Right lobe of liver (tissue), 6 donors: Measurements from ENCODE around the gene MGAT4C. TPM values are rescaled to one million over a fixed set of nuclear protein-coding genes. Genes with fewer than 3 reads are reported as not detected.

ENCODE experiments used
- ATAC-seq, 4 donors: fragments of 200-7000 bp; cut with Tn5 transposase; one replicate each; pipeline ENCODE4 v1.9.1; 2020; ENCODE audit warnings: mild to moderate bottlenecking in 4 of 4, moderate library complexity in 4 of 4
- DNase-seq, 3 donors: peaks; one replicate each; pipeline ENCODE4 v3.0.0-alpha.2; 2020
- H3K27ac ChIP-seq, 3 donors: fragments of 200-600 bp; one replicate each; pipeline ENCODE4 v1.8.0; 2022
- H3K27me3 ChIP-seq, 2 donors: fragments of 200-600 bp; one replicate each; pipeline ENCODE4 v1.8.0; 2022
- H3K36me3 ChIP-seq, 4 donors: fragments of 200-600 bp; sonication (generic) in 1 of 4; one replicate each; pipeline versions ENCODE4 v1.5.1 to v1.8.0; 2017 to 2022; ENCODE audit warnings: control low read depth in 1 of 4
- H3K4me1 ChIP-seq, 4 donors: fragments of 200-600 bp; sonication (generic) in 1 of 4; one replicate each; pipeline versions ENCODE4 v1.5.1 to v1.8.0; 2017 to 2022; ENCODE audit warnings: control low read depth in 1 of 4
- H3K4me3 ChIP-seq, 3 donors: fragments of 200-600 bp; one replicate each; pipeline ENCODE4 v1.8.0; 2022
- H3K9me3 ChIP-seq, 4 donors: fragments of 200-600 bp; sonication (generic) in 1 of 4; one replicate each; pipeline versions ENCODE4 v1.5.1 to v1.8.0; 2017 to 2022; ENCODE audit warnings: control low read depth in 1 of 4
- CTCF ChIP-seq, 4 donors: fragments of 200-600 bp in 3 of 4; fragments of 450-650 bp in 1 of 4; IDR thresholded peaks; one replicate each; pipeline versions ENCODE4 v1.5.1 to v1.8.0; 2016 to 2022; ENCODE audit warnings: antibody characterized with exemption in 4 of 4, mild to moderate bottlenecking in 2 of 4
- POLR2A ChIP-seq: fragments of 450-650 bp; IDR thresholded peaks from one replicate; pipeline ENCODE4 v1.6.1; 2017; ENCODE audit warnings: antibody characterized with exemption, mild to moderate bottlenecking
- whole genome bisulfite sequencing: methylation state at CpG from one replicate; pipeline ENCODE4 v1.1.6; 2018; ENCODE audit warnings: low coverage, low lambda C conversion rate; ENCODE audit not compliant: insufficient coverage; ENCODE audit errors: missing lambda C conversion rate; 5-methylcytosine and 5-hydroxymethylcytosine counted together
- intact Hi-C, 2 donors: fragments of 100-400 bp; cut with DNase I; formaldehyde crosslinking; loops; one replicate each; pipeline versions ENCODE4 v1.11.2 to v1.14.1; 2022
- total RNA-seq, 6 experiments: library from RNA; depleted of rRNA in 2 of 6; stranded (reverse); fragments of >200 nt in 2 of 6; fragmentation: NEBNext Ultra II Directional in 3 of 6; extraction: Animal tissue kit (Norgen Biotek cat#: 25700) in 3 of 6; gene quantifications; one replicate each; pipeline versions ENCODE4 v1.1.0 to v1.2.4, GENCODE V29; 2016 to 2023
- donor health status: DM: no; HTN: yes; CAD: no.
- donor health status: DM: no; HTN: no; CAD: no.
- donor health status: DM: no; HTN: no; CAD: no.
- donor health status: DM: no; HTN: yes; CAD: no.
- donor health status: DM: no; HTN: yes; CAD: no.

MGAT4C gene
- total RNA-seq, 6 experiments from 2014 or later = 0.06 to 0.55 (median 0.07) TPM; not detected in 1

- DNase-seq = no peak
- Histone ChIP-seq H3K9me3 (no peaks in the 10 kb centered on the region), H3K4me1 (no peaks in the 10 kb centered on the region), H3K4me3 (no peak overlapping the region), H3K27ac (no peak overlapping the region), H3K36me3 (no peaks in the 10 kb centered on the region), H3K27me3 (no peaks in the 10 kb centered on the region)
- TF ChIP-seq POLR2A (no peak), CTCF (IDR thresholded peaks at IDR 0.05) (no peak)
- intact Hi-C loops = no loop called here
- no peak for ATAC-seq
- 71% methylated on average over 1 of the region's 1 CpG for WGBS
Measured at GRCh38 chr12:86188226-86188625, 68.0 kb downstream of the MGAT4C start.

GRCh38 chr12:86186449-86186848, 69.7 kb downstream of the MGAT4C start:
- ATAC-seq (no peak), DNase-seq (no peak)
- no peak overlapping the region for H3K27ac ChIP-seq
- intact Hi-C loops = no loop called here
- TF ChIP-seq POLR2A = no peak
- TF ChIP-seq CTCF (IDR thresholded peaks at IDR 0.05) = no peak
- no peaks in the 10 kb centered on the region for H3K36me3 ChIP-seq
- no peak overlapping the region for H3K4me3 ChIP-seq
- H3K9me3 ChIP-seq = no peaks in the 10 kb centered on the region
- H3K27me3 ChIP-seq = no peaks in the 10 kb centered on the region
- no peaks in the 10 kb centered on the region for H3K4me1 ChIP-seq
- 50% methylated on average over 2 of the region's 2 CpGs for WGBS

- Histone ChIP-seq H3K36me3 (no peaks in the 10 kb centered on the region), H3K4me3 (no peak overlapping the region), H3K27me3 (no peaks in the 10 kb centered on the region), H3K9me3 (no peaks in the 10 kb centered on the region), H3K27ac (no peak overlapping the region), H3K4me1 (no peaks in the 10 kb centered on the region)
- intact Hi-C loops = no loop called here
- ATAC-seq = no peak
- TF ChIP-seq CTCF (IDR thresholded peaks at IDR 0.05) (no peak), POLR2A (no peak)
- WGBS = 60% methylated on average over 1 of the region's 1 CpG
- DNase-seq = no peak
Measured at GRCh38 chr12:86179855-86180254, 76.3 kb downstream of the MGAT4C start.

GRCh38 chr12:86174188-86174587, 82.0 kb downstream of the MGAT4C start:
- Histone ChIP-seq H3K27ac (no peak overlapping the region), H3K9me3 (no peaks in the 10 kb centered on the region), H3K27me3 (no peaks in the 10 kb centered on the region), H3K4me1 (no peaks in the 10 kb centered on the region), H3K4me3 (no peak overlapping the region), H3K36me3 (no peaks in the 10 kb centered on the region)
- TF ChIP-seq POLR2A (no peak), CTCF (IDR thresholded peaks at IDR 0.05) (no peak)
- DNase-seq (no peak), ATAC-seq (no peak)
- WGBS = 66% methylated on average over 2 of the region's 2 CpGs
- intact Hi-C loops = no loop called here

GRCh38 chr12:86172913-86173443, 83.2 kb downstream of the MGAT4C start:
- Histone ChIP-seq H3K9me3 (no peaks in the 10 kb centered on the region), H3K4me1 (no peaks in the 10 kb centered on the region), H3K27ac (no peak overlapping the region), H3K36me3 (no peaks in the 10 kb centered on the region), H3K27me3 (no peaks in the 10 kb centered on the region), H3K4me3 (no peak overlapping the region)
- ATAC-seq (no peak), DNase-seq (no peak)
- intact Hi-C loops = no loop called here
- 55% methylated on average over 2 of the region's 2 CpGs for WGBS
- no peak for TF ChIP-seq CTCF (IDR thresholded peaks at IDR 0.05)
- TF ChIP-seq POLR2A = no peak
